HG02798 (cell line): ENCODE results near the gene CLEC2L.

Experiments used
- ATAC-seq: cut with Tn5 transposase; IDR thresholded peaks from one replicate; pipeline ENCODE4 v1.9.1; 2021; ENCODE audit warnings: mild to moderate bottlenecking; ENCODE audit not compliant: unreplicated experiment, poor library complexity

Gene CLEC2L

GRCh38 chr7:139572071-139572470, 48.6 kb downstream of the CLEC2L start:
- ATAC-seq: no peak

GRCh38 chr7:139572704-139573385, 49.4 kb downstream of the CLEC2L start:
- no peak for ATAC-seq

DNA sequence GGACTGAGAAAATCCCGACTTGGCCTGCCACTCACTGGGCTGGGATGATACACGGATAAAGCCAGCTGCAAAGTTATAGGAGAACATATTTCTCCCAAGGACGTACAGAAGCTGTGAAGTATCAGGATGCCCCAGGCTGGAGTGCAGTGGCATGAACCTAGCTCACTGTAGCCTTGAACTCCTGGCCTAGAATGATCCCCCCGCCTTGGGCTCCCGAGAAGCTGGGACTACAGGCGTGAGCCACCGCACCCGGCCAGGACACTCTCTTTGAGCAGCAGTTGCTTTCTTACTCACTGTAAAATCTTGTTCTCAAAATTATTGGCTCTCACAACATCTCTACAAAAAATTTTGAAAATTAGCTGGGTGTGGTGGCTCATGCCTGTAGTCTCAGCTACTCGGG, 50.4 kb downstream of the CLEC2L start:
- no peak for ATAC-seq

DNA sequence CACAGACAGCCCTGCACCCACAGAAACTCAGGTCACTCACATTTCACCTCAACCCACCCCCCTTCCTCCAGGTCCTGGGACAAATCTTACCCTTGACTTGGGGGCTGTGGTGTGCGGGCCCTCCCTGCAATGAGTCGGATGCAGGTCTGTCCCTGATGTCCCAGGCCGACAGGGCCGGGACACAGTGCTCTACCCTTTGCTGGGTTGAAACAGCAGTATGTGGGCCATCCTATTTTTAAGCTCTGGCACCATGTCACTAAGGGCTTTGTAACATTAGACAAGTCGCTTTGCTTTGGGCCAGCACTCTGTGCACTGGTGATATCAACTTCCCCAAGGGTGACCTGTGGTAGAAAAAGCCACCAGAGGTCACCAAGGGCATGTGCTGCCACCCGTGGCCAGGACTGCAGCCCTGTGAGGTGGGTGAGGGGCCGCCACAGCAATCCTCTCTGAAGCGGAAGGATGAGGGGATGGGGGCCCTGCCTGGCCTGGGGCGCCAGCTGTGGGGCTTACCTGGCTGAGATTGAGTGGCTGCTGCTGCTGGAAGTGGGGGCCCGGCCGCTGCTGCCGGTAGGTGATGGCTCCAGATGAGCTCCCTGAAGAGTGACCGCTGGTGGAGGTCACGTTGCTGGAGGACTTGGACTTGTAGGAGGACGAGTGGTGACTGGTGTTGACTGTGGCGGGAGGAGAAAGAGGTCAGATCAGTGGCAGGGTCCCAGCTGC, 51.3 kb downstream of the CLEC2L start:
- ATAC-seq: no peak

DNA sequence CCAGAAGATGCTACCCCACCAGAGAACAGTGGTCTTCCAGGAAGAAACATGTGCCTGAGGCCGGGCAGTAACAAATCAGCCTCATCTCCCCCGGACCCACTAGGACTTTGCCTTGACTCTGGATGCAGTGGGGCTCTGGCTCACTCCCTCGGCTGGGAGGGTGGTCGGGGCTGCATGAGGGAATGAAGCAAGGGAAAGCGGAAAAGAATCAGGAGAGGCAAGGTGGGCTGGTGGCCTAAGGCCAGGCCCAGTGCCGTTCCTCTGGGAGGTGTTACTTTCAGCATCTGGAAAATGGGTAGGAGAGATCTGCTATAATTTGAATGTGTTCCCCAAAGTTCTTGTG, 51.8 kb downstream of the CLEC2L start:
- ATAC-seq: no peak

GRCh38 chr7:139576179-139576973, 52.9 kb downstream of the CLEC2L start:
- ATAC-seq: no peak

DNA sequence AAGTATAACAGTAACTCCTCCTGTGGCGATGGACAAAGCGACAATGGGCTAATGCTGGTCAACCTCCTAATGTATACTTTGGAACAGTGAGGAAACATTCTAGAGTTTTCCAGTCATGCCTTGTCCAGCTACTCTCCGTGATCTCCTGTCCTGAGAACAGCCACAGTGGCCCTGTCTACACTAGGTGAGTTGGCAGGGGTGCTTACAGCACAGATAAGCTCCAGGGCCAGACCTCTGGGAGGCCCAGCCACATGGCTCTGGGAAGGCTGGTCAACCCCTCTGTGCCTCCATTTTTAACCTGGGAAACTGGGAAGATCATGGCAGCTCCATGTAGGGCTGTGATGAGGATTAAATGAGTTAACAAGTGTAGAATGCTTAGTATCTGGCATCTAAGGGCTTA, 57.0 kb downstream of the CLEC2L start:
- no peak for ATAC-seq

- no peak for ATAC-seq
Observed at GRCh38 chr7:139582130-139582650, 58.7 kb downstream of the CLEC2L start.

DNA sequence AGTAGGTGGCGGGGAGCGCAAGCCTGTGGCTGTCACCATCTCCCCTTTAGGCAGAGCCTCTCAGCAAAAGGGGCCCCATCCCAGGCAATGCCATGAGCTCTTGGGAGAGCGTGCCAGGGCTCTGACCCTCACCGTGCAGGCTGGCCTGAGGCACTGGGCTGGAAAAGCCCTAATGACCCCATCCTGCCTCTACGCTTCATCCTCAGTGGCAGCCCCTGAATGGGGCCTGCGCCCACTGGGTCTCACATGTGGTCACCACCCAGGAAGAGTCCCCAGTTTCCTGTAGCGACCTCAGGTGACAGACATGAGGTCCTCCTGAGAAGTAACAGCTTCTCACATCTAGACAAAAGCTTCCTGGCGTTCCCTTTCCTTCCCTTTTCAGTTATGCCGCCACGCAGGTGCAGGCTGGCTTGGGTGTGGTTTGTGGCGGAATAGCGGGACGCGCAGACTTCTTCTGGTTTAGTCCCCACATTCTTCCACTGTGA, 59.2 kb downstream of the CLEC2L start:
- no peak for ATAC-seq

- ATAC-seq: no peak
Observed at GRCh38 chr7:139583826-139584553, 60.5 kb downstream of the CLEC2L start.

- ATAC-seq: no peak
Observed at GRCh38 chr7:139585042-139585441, 61.6 kb downstream of the CLEC2L start.

- ATAC-seq: no peak
Observed at GRCh38 chr7:139586286-139586685, 62.8 kb downstream of the CLEC2L start.

- ATAC-seq: no peak
Observed at GRCh38 chr7:139587535-139587934, 64.0 kb downstream of the CLEC2L start.

DNA sequence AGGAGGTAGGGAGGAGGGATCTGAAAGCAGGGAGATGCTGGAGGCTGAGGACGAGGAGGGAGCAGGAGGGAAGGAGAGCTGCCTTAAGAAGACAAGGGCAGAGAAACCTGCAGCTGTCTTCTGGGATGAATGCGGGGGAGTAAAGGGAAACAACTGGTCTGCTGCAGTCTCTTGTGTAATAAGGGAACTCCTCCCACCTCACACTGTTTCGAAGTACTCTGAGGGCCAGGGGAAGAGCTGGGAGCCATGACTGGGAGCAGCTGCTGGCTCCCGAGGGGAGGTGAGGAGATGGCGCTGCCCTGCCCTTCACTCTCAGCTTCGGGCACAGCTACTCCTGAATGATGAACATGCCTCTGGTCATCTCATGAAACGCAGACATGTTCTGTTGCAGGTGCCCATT, 65.1 kb downstream of the CLEC2L start:
- no peak for ATAC-seq

DNA sequence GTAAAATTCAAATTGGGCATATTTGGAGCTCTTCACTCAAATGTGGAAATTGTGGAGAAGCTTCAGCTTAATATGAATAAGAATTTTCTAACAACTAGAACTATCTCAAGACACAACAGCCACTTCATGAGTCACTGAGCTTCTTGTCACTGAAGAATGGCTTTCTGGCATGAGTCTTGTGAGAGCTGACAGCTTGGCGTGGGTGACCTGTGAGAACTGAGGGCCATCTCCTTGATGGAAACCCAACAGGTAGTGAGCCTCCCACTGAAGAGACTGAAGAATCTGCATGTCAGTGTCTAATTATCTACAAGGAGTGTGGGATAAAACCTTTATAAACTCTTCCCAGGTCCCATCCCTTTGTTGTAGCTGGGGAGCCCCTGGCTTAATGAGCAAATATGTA, 66.0 kb downstream of the CLEC2L start:
- no peak for ATAC-seq

DNA sequence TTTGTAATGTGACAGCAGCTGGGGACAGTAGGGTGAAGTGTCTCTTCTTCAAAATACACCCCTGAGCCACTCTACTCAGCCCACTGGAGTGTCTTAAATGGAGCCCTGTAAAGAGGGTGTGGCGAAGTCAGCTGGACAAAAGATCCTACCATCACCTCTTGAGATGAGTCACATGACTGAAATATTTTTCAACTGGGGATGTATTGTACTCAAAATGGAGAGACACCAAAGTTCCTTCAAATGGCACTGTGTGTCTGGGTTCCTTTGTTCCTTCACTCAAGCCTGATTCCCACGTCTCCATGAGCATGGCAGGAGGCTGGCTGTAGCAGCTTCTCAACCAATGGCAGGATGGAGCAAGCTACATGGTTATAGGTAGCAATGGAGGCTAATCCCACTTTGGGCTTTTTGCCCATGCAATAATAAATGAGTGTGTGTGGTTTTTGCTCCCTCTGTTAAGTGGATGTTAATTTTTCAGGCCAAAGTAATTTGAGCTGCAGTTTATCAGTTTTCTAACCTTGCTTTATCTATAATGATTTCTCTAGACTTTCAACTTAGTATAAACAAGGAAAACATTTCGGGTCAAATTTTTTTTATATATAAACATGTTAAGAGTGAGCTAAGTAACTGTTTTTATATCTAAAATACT, 68.2 kb downstream of the CLEC2L start:
- ATAC-seq: no peak

DNA sequence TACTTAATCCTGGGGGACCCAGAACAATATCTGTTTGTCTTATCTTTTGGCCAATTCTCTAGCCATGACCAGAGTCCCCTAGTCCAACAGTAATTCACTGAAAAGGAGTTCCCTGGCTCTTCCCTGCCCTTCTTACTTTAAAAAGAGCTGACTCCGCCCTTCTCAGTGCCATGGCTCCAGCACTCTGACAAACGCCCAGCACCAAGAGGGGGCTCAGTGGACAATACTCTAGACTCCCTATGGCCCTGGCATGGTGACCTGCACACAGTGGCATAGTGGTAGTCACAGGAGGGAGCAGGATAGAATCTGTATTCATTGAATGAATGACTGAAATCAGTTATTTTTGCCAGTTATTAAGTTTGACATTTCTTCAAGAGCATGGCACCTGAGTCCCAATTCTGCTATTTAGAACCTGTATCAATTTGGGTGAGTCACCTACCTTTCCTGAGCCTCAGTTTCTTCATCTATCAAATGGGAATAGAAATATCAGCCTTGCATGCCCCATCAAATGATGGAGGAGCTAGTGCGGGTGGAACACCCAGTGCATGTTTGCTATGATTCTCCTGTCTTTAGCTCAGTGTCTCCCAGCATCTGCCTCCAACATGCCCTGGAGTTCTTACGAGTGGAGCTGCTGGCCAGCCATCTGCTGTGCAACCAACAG, 69.4 kb downstream of the CLEC2L start:
- no peak for ATAC-seq

- ATAC-seq: no peak
Observed at GRCh38 chr7:139594090-139594489, 70.6 kb downstream of the CLEC2L start.
